Mucosa of rectum (tissue), 2 donors: ENCODE measurements around the gene HNF4A.
A peak's percentile ranks its signal among the peaks of the same experiment; 100 is the strongest.
"Not testable (repeated sequence)": the region's sequence is repeated elsewhere in the genome, so short reads cannot be mapped to it uniquely, and the experiment has no call there.

ENCODE experiments used
- H3K27ac ChIP-seq, 2 donors: one replicate each; pipeline ENCODE4 v1.7.0; 2013; ENCODE audit warnings: inconsistent platforms in 2 of 2, low read depth in 2 of 2, low read length in 2 of 2
- H3K27me3 ChIP-seq, 2 donors: one replicate each; pipeline ENCODE4 v1.7.0; 2013; ENCODE audit warnings: low read length in 2 of 2; ENCODE audit not compliant: control insufficient read depth in 2 of 2, insufficient read depth in 2 of 2
- H3K36me3 ChIP-seq, 2 donors: one replicate each; pipeline ENCODE4 v1.7.0; 2013; ENCODE audit warnings: low read length in 2 of 2; ENCODE audit not compliant: control insufficient read depth in 2 of 2, insufficient read depth in 2 of 2
- H3K4me1 ChIP-seq, 2 donors: one replicate each; pipeline ENCODE4 v1.7.0; 2013; ENCODE audit warnings: low read length in 2 of 2, mild to moderate bottlenecking in 1 of 2; ENCODE audit not compliant: control insufficient read depth in 2 of 2, insufficient read depth in 2 of 2
- H3K4me3 ChIP-seq, 2 donors: one replicate each; pipeline ENCODE4 v1.7.0; 2013; ENCODE audit warnings: low read length in 2 of 2
- H3K9ac ChIP-seq, 2 donors: one replicate each; pipeline ENCODE4 v1.7.0; 2013; ENCODE audit warnings: low read length in 2 of 2, low read depth in 1 of 2, mild to moderate bottlenecking in 1 of 2
- H3K9me3 ChIP-seq, 2 donors: one replicate each; pipeline ENCODE4 v1.7.0; 2013; ENCODE audit warnings: low read length in 2 of 2; ENCODE audit not compliant: control insufficient read depth in 2 of 2
- donor health status: healthy.
- donor health status: Normal muscosa, but diverticular disease.

HNF4A gene

GRCh38 chr20:44344723-44345122, 10.8 kb upstream of the HNF4A start:
- no peaks in the 10 kb centered on the region for H3K9me3 ChIP-seq
- no peak overlapping the region for H3K4me3 ChIP-seq
- H3K27ac ChIP-seq, result peak overlapping the region in 1 of 2 donors; percentile 49
- peaks cover 4 to 9% of the 10 kb centered on the region in 2 donors for H3K36me3 ChIP-seq
- H3K9ac ChIP-seq, result no peak overlapping the region
- H3K27me3 ChIP-seq, result no peaks in the 10 kb centered on the region
- H3K4me1 ChIP-seq, result peaks cover 0 to 3% of the 10 kb centered on the region in 2 donors

GRCh38 chr20:44345147-44345546, 10.4 kb upstream of the HNF4A start:
- Histone ChIP-seq H3K27ac (peak overlapping the region in 1 of 2 donors; percentile 49), H3K9me3 (no peaks in the 10 kb centered on the region), H3K27me3 (no peaks in the 10 kb centered on the region), H3K9ac (no peak overlapping the region), H3K4me1 (peaks cover 0 to 3% of the 10 kb centered on the region in 2 donors), H3K36me3 (peaks cover 4 to 9% of the 10 kb centered on the region in 2 donors), H3K4me3 (no peak overlapping the region)

GRCh38 chr20:44345941-44346340, 9.6 kb upstream of the HNF4A start:
- not testable (repeated sequence) for H3K27ac ChIP-seq, H3K4me3 ChIP-seq, H3K4me1 ChIP-seq, H3K27me3 ChIP-seq, H3K9ac ChIP-seq, H3K36me3 ChIP-seq, H3K9me3 ChIP-seq

GRCh38 chr20:44348168-44348659, 7.3 kb upstream of the HNF4A start:
- peaks cover 4 to 8% of the 10 kb centered on the region in 2 donors for H3K36me3 ChIP-seq
- H3K27me3 ChIP-seq, result no peaks in the 10 kb centered on the region
- H3K9ac ChIP-seq, result no peak overlapping the region
- no peaks in the 10 kb centered on the region for H3K9me3 ChIP-seq
- no peak overlapping the region for H3K4me3 ChIP-seq
- peaks cover 16% of the 10 kb centered on the region in 2 donors for H3K4me1 ChIP-seq
- no peak overlapping the region for H3K27ac ChIP-seq

- no peak overlapping the region for H3K4me3 ChIP-seq
- no peak overlapping the region for H3K27ac ChIP-seq
- H3K9me3 ChIP-seq, result no peaks in the 10 kb centered on the region
- H3K4me1 ChIP-seq, result peaks cover 16 to 21% of the 10 kb centered on the region in 2 donors
- no peaks in the 10 kb centered on the region for H3K27me3 ChIP-seq
- no peak overlapping the region for H3K9ac ChIP-seq
- peaks cover 4 to 5% of the 10 kb centered on the region in 2 donors for H3K36me3 ChIP-seq
These were observed 6.2 kb upstream of the HNF4A start for GRCh38 chr20:44349349-44349748.

- H3K4me3 ChIP-seq, result no peak overlapping the region
These were observed 4.9 kb upstream of the HNF4A start for GRCh38 chr20:44350567-44350966.

GRCh38 chr20:44354979-44355497, 461 bp upstream of the HNF4A start:
- Histone ChIP-seq H3K4me1 (peaks cover 28 to 45% of the 10 kb centered on the region in 2 donors), H3K27ac (peak overlapping the region; percentile 97), H3K4me3 (peak overlapping the region; percentile 85 to 89), H3K27me3 (no peaks in the 10 kb centered on the region), H3K9ac (peak overlapping the region; percentile 88 to 90), H3K9me3 (no peaks in the 10 kb centered on the region), H3K36me3 (no peaks in the 10 kb centered on the region)

More at GRCh38 chr20:44350567-44350966, 4.9 kb upstream of the HNF4A start:
- H3K4me1 ChIP-seq, result peaks cover 12 to 21% of the 10 kb centered on the region in 2 donors
- H3K9ac ChIP-seq, result no peak overlapping the region
- H3K27ac ChIP-seq, result no peak overlapping the region
- H3K36me3 ChIP-seq, result peaks cover 4 to 5% of the 10 kb centered on the region in 2 donors
- no peaks in the 10 kb centered on the region for H3K9me3 ChIP-seq
- no peaks in the 10 kb centered on the region for H3K27me3 ChIP-seq

GRCh38 chr20:44356353-44356723, 839 bp downstream of the HNF4A start:
- H3K4me3 ChIP-seq, result peak overlapping the region; percentile 85 to 89
- H3K27me3 ChIP-seq, result no peaks in the 10 kb centered on the region
- H3K36me3 ChIP-seq, result no peaks in the 10 kb centered on the region
- peak overlapping the region; percentile 88 to 90 for H3K9ac ChIP-seq
- peaks cover 28 to 45% of the 10 kb centered on the region in 2 donors for H3K4me1 ChIP-seq
- H3K27ac ChIP-seq, result peak overlapping the region; percentile 97
- no peaks in the 10 kb centered on the region for H3K9me3 ChIP-seq

GRCh38 chr20:44357020-44357419, 1.5 kb downstream of the HNF4A start:
- H3K9ac ChIP-seq, result peak overlapping the region in 1 of 2 donors; percentile 90
- no peaks in the 10 kb centered on the region for H3K9me3 ChIP-seq
- no peaks in the 10 kb centered on the region for H3K27me3 ChIP-seq
- peak overlapping the region; percentile 97 for H3K27ac ChIP-seq
- H3K4me1 ChIP-seq, result peaks cover 25 to 39% of the 10 kb centered on the region in 2 donors
- no peaks in the 10 kb centered on the region for H3K36me3 ChIP-seq
- H3K4me3 ChIP-seq, result peak overlapping the region; percentile 85 to 89

- H3K27me3 ChIP-seq, result no peaks in the 10 kb centered on the region
- H3K27ac ChIP-seq, result peak overlapping the region in 1 of 2 donors; percentile 97
- peak overlapping the region in 1 of 2 donors; percentile 90 for H3K9ac ChIP-seq
- H3K36me3 ChIP-seq, result no peaks in the 10 kb centered on the region
- H3K4me1 ChIP-seq, result peaks cover 19 to 34% of the 10 kb centered on the region in 2 donors
- H3K9me3 ChIP-seq, result no peaks in the 10 kb centered on the region
- peak overlapping the region; percentile 85 to 89 for H3K4me3 ChIP-seq
These were observed 2.1 kb downstream of the HNF4A start for GRCh38 chr20:44357555-44358125.
